Pulmonary artery endothelial cell (primary cell): ENCODE measurements around the gene FAM241A. TPM values are rescaled to one million over a fixed set of nuclear protein-coding genes. Genes with fewer than 3 reads are reported as not detected.
A peak's percentile ranks its signal among the peaks of the same experiment; 100 is the strongest.
"Not testable (repeated sequence)": the region's sequence is repeated elsewhere in the genome, so short reads cannot be mapped to it uniquely, and the experiment has no call there.

Experiments used
- DNase-seq: peaks from one replicate; pipeline ENCODE4 v3.0.0-alpha.2; 2011; ENCODE audit warnings: low read depth, low spot score
- total RNA-seq: library from RNA; depleted of rRNA; stranded (reverse); fragments of >200 nt; gene quantifications from 2 replicates; pipeline ENCODE4 v1.2.3, GENCODE V29; 2014

FAM241A gene
- total RNA-seq: 11.3 and 12.2 TPM in 2 replicates

- DNase-seq: peak; percentile 60
These were observed at the start of gene FAM241A for GRCh38 chr4:112145326-112145789. Gene FAM241A (plus strand): TSS chr4:112145454. CDS start chr4:112145581, 127 bp downstream.

GRCh38 chr4:112098841-112099530 is 46.3 kb upstream of the FAM241A start:
- no peak for DNase-seq

GRCh38 chr4:112099701-112100297 is 45.5 kb upstream of the FAM241A start:
- no peak for DNase-seq

GRCh38 chr4:112102875-112103370 is 42.3 kb upstream of the FAM241A start:
- no peak for DNase-seq

GRCh38 chr4:112105201-112105969 is 39.9 kb upstream of the FAM241A start:
- no peak for DNase-seq

- peak; percentile 43 for DNase-seq
These were observed 35.7 kb upstream of the FAM241A start for GRCh38 chr4:112109360-112110058.

- DNase-seq: no peak
These were observed 35.2 kb upstream of the FAM241A start for GRCh38 chr4:112110059-112110425.

GRCh38 chr4:112111306-112111705 is 33.9 kb upstream of the FAM241A start:
- no peak for DNase-seq

- not testable (repeated sequence) for DNase-seq
These were observed 33.2 kb upstream of the FAM241A start for GRCh38 chr4:112112095-112112494.

- DNase-seq: no peak
These were observed 32.6 kb upstream of the FAM241A start for GRCh38 chr4:112112590-112113170.

- no peak for DNase-seq
These were observed 31.4 kb upstream of the FAM241A start for GRCh38 chr4:112113864-112114263.

GRCh38 chr4:112114452-112114851 is 30.8 kb upstream of the FAM241A start:
- no peak for DNase-seq

- no peak for DNase-seq
These were observed 26.4 kb upstream of the FAM241A start for GRCh38 chr4:112118742-112119352.

GRCh38 chr4:112119353-112119783 is 25.9 kb upstream of the FAM241A start:
- DNase-seq: no peak

- no peak for DNase-seq
These were observed 25.2 kb upstream of the FAM241A start for GRCh38 chr4:112120021-112120420.

- no peak for DNase-seq
These were observed 19.8 kb upstream of the FAM241A start for GRCh38 chr4:112125416-112125815.

GRCh38 chr4:112127048-112127637 is 18.1 kb upstream of the FAM241A start:
- DNase-seq: no peak

- no peak for DNase-seq
These were observed 17.5 kb upstream of the FAM241A start for GRCh38 chr4:112127803-112128202.

GRCh38 chr4:112128452-112128851 is 16.8 kb upstream of the FAM241A start:
- DNase-seq: no peak

GRCh38 chr4:112130906-112131305 is 14.3 kb upstream of the FAM241A start:
- DNase-seq: no peak
